Measurements from ENCODE around the gene MTG2.

The MTG2 gene

GRCh38 chr20:62138204-62138543 lies 44.7 kb upstream of the MTG2 start:
- Histone ChIP-seq H3K9me3 (no peaks in the 10 kb centered on the region), H3K4me1 (peaks cover 64% of the 10 kb centered on the region), H3K27me3 (no peaks in the 10 kb centered on the region), H3K36me3 (peaks cover 82% of the 10 kb centered on the region), H4K20me1 (peaks cover 99% of the 10 kb centered on the region), H3K9ac (no peak overlapping the region), H3K4me2 (no peak overlapping the region), H3K4me3 (no peak overlapping the region), H3K27ac (no peak overlapping the region)
- no peak for TF ChIP-seq Cebpa-rat (IDR thresholded peaks at IDR 0.05)

- Histone ChIP-seq H3K4me3 (no peak overlapping the region), H3K4me1 (peaks cover 57% of the 10 kb centered on the region), H3K36me3 (peaks cover 75% of the 10 kb centered on the region), H3K9ac (no peak overlapping the region), H3K27me3 (no peaks in the 10 kb centered on the region), H3K9me3 (no peaks in the 10 kb centered on the region), H3K4me2 (no peak overlapping the region), H3K27ac (no peak overlapping the region), H4K20me1 (peaks cover 94% of the 10 kb centered on the region)
- no peak for TF ChIP-seq Cebpa-rat (IDR thresholded peaks at IDR 0.05)
These were observed 43.9 kb upstream of the MTG2 start for GRCh38 chr20:62138912-62139311.

DNA sequence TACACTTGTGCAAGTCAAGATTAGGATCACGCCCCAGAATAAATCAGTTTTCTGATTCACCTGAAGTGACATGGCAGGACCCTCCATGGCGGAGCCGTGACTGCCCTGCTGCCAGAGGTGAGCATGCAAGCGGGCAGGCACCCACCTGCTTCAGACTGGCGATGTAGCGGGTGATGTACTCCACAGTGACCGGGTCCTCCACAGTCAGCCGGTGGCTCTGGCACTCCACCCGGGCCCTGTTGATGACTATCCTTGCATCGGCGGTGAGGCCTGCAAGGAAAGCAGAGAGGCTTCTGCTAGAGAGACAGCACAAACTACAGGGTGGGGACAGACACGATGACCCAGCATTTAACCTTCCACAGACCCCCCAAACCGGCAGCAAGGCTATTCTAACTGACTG lies 43.2 kb upstream of the MTG2 start:
- H3K36me3 ChIP-seq = peaks cover 70% of the 10 kb centered on the region
- H3K4me2 ChIP-seq = no peak overlapping the region
- H4K20me1 ChIP-seq = peaks cover 94% of the 10 kb centered on the region
- H3K27me3 ChIP-seq = no peaks in the 10 kb centered on the region
- H3K4me1 ChIP-seq = peaks cover 52% of the 10 kb centered on the region
- TF ChIP-seq Cebpa-rat (IDR thresholded peaks at IDR 0.05) = no peak
- H3K9me3 ChIP-seq = no peaks in the 10 kb centered on the region
- no peak overlapping the region for H3K4me3 ChIP-seq
- H3K9ac ChIP-seq = no peak overlapping the region
- no peak overlapping the region for H3K27ac ChIP-seq

DNA sequence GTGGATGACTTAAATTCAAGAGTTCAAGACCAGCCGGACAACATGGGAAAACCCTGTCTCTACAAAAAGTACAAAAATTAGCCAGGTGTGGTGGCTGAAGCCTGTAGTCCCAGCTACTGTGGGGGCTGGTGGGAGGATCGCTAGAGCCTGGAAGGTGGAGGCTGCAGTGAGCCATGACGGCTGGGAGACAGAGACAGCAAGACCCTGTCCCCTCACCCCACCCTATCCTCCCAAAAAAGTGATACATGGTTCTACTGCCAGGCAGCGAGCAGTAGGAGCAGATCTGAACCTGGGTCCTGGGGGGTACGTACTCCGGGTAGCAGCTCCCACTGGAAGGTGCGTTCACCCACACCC lies 41.8 kb upstream of the MTG2 start:
- Histone ChIP-seq H3K4me3 (peak overlapping the region; percentile 98), H3K4me2 (peak overlapping the region; percentile 98), H3K4me1 (peaks cover 53% of the 10 kb centered on the region), H4K20me1 (peaks cover 94% of the 10 kb centered on the region), H3K27ac (no peak overlapping the region), H3K9ac (peak overlapping the region; percentile 99), H3K27me3 (no peaks in the 10 kb centered on the region), H3K36me3 (peaks cover 66% of the 10 kb centered on the region), H3K9me3 (no peaks in the 10 kb centered on the region)
- TF ChIP-seq Cebpa-rat (IDR thresholded peaks at IDR 0.05) = no peak

GRCh38 chr20:62141397-62142251 lies 41.2 kb upstream of the MTG2 start:
- Histone ChIP-seq H3K9me3 (no peaks in the 10 kb centered on the region), H4K20me1 (peaks cover 94% of the 10 kb centered on the region)

GRCh38 chr20:62142252-62143080 lies 40.4 kb upstream of the MTG2 start:
- peaks cover 54% of the 10 kb centered on the region for H3K36me3 ChIP-seq
- no peaks in the 10 kb centered on the region for H3K9me3 ChIP-seq
- H3K9ac ChIP-seq = peak overlapping the region; percentile 99
- no peak for TF ChIP-seq Cebpa-rat (IDR thresholded peaks at IDR 0.05)
- H3K4me3 ChIP-seq = peak overlapping the region; percentile 98
- no peaks in the 10 kb centered on the region for H3K27me3 ChIP-seq
- peak overlapping the region; percentile 98 for H3K4me2 ChIP-seq
- H3K27ac ChIP-seq = peak overlapping the region; percentile 99
- peaks cover 94% of the 10 kb centered on the region for H4K20me1 ChIP-seq
- peaks cover 43% of the 10 kb centered on the region for H3K4me1 ChIP-seq

More at GRCh38 chr20:62141397-62142251, 41.2 kb upstream of the MTG2 start:
- Histone ChIP-seq H3K27me3 (no peaks in the 10 kb centered on the region), H3K36me3 (peaks cover 63% of the 10 kb centered on the region), H3K4me1 (peaks cover 52% of the 10 kb centered on the region), H3K4me2 (peak overlapping the region; percentile 98), H3K9ac (peak overlapping the region; percentile 99), H3K4me3 (peak overlapping the region; percentile 98), H3K27ac (peak overlapping the region; percentile 99)
- no peak for TF ChIP-seq Cebpa-rat (IDR thresholded peaks at IDR 0.05)

DNA sequence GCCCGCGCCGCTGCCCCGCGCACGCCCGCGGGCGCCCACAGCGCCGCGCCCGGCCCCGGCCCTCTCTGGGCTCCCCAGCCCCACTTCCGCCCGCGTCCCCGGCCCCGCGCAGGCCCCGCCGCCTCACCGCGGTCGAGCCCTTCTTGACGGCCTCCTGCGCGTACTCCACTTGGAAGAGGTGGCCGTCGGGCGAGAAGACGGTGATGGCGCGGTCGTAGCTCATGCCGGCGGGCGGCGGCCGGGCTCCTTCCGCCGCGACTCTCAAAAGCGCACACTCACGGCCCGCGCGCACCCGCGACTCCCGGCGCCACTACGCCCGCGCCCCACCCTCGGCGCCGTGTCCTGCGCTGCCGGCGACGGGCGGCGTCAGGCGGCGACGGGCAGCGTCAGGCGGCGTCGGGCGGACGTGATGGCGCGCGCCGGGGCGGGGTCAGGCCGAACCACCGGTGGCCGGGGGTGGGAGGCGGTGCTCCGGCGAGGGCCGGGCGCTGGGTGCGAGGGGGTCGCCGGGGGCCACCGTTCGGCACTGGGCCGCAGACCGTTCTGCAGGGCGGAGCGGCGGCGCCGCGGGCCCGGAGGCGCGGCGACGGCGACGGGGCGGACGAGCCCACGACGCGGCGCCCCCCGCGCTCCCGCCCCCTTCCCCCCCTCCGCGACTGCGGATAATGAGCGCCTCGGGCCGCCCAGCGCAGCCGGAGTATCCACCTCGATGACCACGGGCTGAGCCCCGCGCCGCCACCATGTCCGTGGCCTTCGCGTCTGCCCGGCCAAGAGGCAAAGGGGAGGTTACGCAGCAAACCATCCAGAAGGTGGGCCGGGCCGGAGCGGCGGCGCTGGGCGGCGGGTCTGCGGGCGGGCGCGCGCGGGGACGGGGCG lies 39.5 kb upstream of the MTG2 start, which contains the start of the genes PSMA7 and SS18L1:
Gene PSMA7 (minus strand): TSS at position 314 of the 876 bp plus-strand sequence. CDS start 91 bp downstream, at position 223.
Gene SS18L1 (plus strand): TSS at position 689 of the 876 bp plus-strand sequence. CDS start 52 bp downstream, at position 741.
- Histone ChIP-seq H4K20me1 (peaks cover 94% of the 10 kb centered on the region), H3K9me3 (no peaks in the 10 kb centered on the region), H3K9ac (peak within 1 kb of the TSS; percentile 99), H3K4me1 (peaks cover 43% of the 10 kb centered on the region), H3K36me3 (peaks cover 46% of the 10 kb centered on the region), H3K4me3 (peak within 1 kb of the TSS; percentile 98), H3K27me3 (no peaks in the 10 kb centered on the region), H3K27ac (peak within 1 kb of the TSS; percentile 99), H3K4me2 (peak within 1 kb of the TSS; percentile 98)
- no peak for TF ChIP-seq Cebpa-rat (IDR thresholded peaks at IDR 0.05)

GRCh38 chr20:62143957-62144825 lies 38.6 kb upstream of the MTG2 start:
- peaks cover 94% of the 10 kb centered on the region for H4K20me1 ChIP-seq

More at GRCh38 chr20:62143957-62144825, 38.6 kb upstream of the MTG2 start:
- Histone ChIP-seq H3K4me1 (peaks cover 43% of the 10 kb centered on the region), H3K27ac (peak overlapping the region; percentile 99), H3K36me3 (peaks cover 45% of the 10 kb centered on the region), H3K27me3 (no peaks in the 10 kb centered on the region), H3K4me2 (peak overlapping the region; percentile 96), H3K9ac (peak overlapping the region; percentile 99), H3K4me3 (peak overlapping the region; percentile 98), H3K9me3 (no peaks in the 10 kb centered on the region)
- no peak for TF ChIP-seq Cebpa-rat (IDR thresholded peaks at IDR 0.05)

All from BLaER1 (cell line).